Suprapubic skin (tissue), 3 donors: ENCODE results near the gene ICA1.

ENCODE experiments used
- EP300 ChIP-seq: sonication (generic); formaldehyde crosslinking; IDR thresholded peaks from one replicate; pipeline ENCODE4 v1.6.1; 2017; ENCODE audit warnings: antibody characterized with exemption
- POLR2A ChIP-seq, 2 donors: fragments of 450-650 bp; IDR thresholded peaks; one replicate each; pipeline ENCODE4 v1.6.1; 2017; ENCODE audit warnings: antibody characterized with exemption in 2 of 2, mild to moderate bottlenecking in 2 of 2, moderate library complexity in 2 of 2
- TF ChIP-seq, protein P1 (sequence below), 2 donors: fragments of 200-600 bp in 1 of 2; fragments of 450-650 bp in 1 of 2; sonication (generic) in 1 of 2; IDR thresholded peaks; one replicate each; pipeline ENCODE4 v1.5.1; 2016 to 2019; ENCODE audit warnings: antibody characterized with exemption in 2 of 2, mild to moderate bottlenecking in 1 of 2, moderate library complexity in 1 of 2

DNA sequence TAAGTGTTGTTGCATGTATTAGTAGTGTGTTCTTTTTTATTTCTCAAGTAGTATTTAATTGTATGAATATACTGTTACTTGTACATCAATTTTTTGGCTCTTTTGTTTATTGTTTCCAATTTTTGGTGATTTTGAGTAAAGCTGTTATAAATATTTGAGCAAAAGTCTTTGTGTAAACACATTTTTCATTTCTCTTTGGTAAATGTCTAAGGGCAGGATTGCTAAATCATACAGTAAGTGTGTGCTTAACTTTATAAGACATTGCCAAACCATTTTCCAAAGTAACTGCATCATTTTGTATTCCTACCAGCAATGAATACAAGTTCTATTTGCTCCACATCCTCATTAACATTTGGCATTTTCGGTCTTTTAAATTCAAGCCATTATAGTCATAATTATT is 92.8 kb downstream of the ICA1 start:
- TF ChIP-seq, protein P1, sequence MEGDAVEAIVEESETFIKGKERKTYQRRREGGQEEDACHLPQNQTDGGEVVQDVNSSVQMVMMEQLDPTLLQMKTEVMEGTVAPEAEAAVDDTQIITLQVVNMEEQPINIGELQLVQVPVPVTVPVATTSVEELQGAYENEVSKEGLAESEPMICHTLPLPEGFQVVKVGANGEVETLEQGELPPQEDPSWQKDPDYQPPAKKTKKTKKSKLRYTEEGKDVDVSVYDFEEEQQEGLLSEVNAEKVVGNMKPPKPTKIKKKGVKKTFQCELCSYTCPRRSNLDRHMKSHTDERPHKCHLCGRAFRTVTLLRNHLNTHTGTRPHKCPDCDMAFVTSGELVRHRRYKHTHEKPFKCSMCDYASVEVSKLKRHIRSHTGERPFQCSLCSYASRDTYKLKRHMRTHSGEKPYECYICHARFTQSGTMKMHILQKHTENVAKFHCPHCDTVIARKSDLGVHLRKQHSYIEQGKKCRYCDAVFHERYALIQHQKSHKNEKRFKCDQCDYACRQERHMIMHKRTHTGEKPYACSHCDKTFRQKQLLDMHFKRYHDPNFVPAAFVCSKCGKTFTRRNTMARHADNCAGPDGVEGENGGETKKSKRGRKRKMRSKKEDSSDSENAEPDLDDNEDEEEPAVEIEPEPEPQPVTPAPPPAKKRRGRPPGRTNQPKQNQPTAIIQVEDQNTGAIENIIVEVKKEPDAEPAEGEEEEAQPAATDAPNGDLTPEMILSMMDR (IDR thresholded peaks at IDR 0.05), result no peak
- TF ChIP-seq POLR2A (IDR thresholded peaks at IDR 0.05) (no peak), EP300 (no peak)
